DOHH2 (cell line): ENCODE results near the gene MROH9.

Experiments
- H3F3A ChIP-seq: fragments of 200-600 bp; sonication (generic), shearing (Covaris generic); 2 replicates; pipeline ENCODE4 v1.6.0; 2016; ENCODE audit warnings: antibody characterized with exemption, mild to moderate bottlenecking; ENCODE audit not compliant: control insufficient read depth, insufficient read depth
- H3K27ac ChIP-seq: fragments of 200-600 bp; sonication (generic); 2 replicates; pipeline ENCODE4 v1.5.1; 2014; ENCODE audit warnings: low read depth, mild to moderate bottlenecking, low read length, moderate library complexity
- H3K27me3 ChIP-seq: fragments of 200-600 bp; sonication (generic); 2 replicates; pipeline ENCODE4 v1.6.1; 2014; ENCODE audit warnings: mild to moderate bottlenecking, low read length, mixed read lengths; ENCODE audit not compliant: control insufficient read depth
- H3K36me3 ChIP-seq: fragments of 200-600 bp; sonication (generic); 2 replicates; pipeline ENCODE4 v1.6.1; 2014; ENCODE audit warnings: mild to moderate bottlenecking, low read length, moderate library complexity, mixed read lengths; ENCODE audit not compliant: control insufficient read depth
- H3K4me1 ChIP-seq: fragments of 200-600 bp; sonication (generic); 2 replicates; pipeline ENCODE4 v1.6.1; 2014; ENCODE audit warnings: mild to moderate bottlenecking, low read length, mixed read lengths; ENCODE audit not compliant: control insufficient read depth
- H3K4me2 ChIP-seq: fragments of 200-600 bp; sonication (generic); 2 replicates; pipeline ENCODE4 v1.6.0; 2014; ENCODE audit warnings: mild to moderate bottlenecking, low read length, moderate library complexity
- H3K4me3 ChIP-seq: fragments of 200-600 bp; sonication (generic); 2 replicates; pipeline ENCODE4 v1.5.1; 2014; ENCODE audit warnings: mild to moderate bottlenecking, low read length, mixed read lengths
- H3K79me2 ChIP-seq: fragments of 200-600 bp; sonication (generic); 2 replicates; pipeline ENCODE4 v1.6.1; 2014; ENCODE audit warnings: mild to moderate bottlenecking, low read length, mixed read lengths; ENCODE audit not compliant: control insufficient read depth
- H3K9me2 ChIP-seq: fragments of 200-600 bp; sonication (generic); replicated peaks from 2 replicates; pipeline ENCODE4 v1.6.1; 2014; ENCODE audit warnings: mild to moderate bottlenecking, low read length, mixed read lengths; ENCODE audit not compliant: control insufficient read depth
- H3K9me3 ChIP-seq: fragments of 200-600 bp; sonication (generic); 2 replicates; pipeline ENCODE4 v1.6.1; 2014; ENCODE audit warnings: antibody characterized with exemption, low read length, mixed read lengths; ENCODE audit not compliant: control insufficient read depth, insufficient read depth
- H4K20me1 ChIP-seq: fragments of 200-600 bp; sonication (generic); 2 replicates; pipeline ENCODE4 v1.6.0; 2014; ENCODE audit warnings: low read depth, mild to moderate bottlenecking, antibody characterized with exemption, low read length, moderate library complexity; ENCODE audit not compliant: control insufficient read depth, insufficient read depth
- EZH2phosphoT487 ChIP-seq: fragments of 200-600 bp; sonication (generic); IDR thresholded peaks from 2 replicates; pipeline ENCODE4 v1.6.1; 2017; ENCODE audit warnings: borderline replicate concordance, mild to moderate bottlenecking, antibody characterized with exemption, low read length, moderate library complexity, mixed read lengths
- TF ChIP-seq, protein P1 (sequence below): fragments of 200-600 bp; sonication (generic); IDR thresholded peaks from one replicate; pipeline ENCODE4 v1.5.1; 2014; ENCODE audit warnings: antibody characterized with exemption, mild to moderate bottlenecking, low read depth, low read length; ENCODE audit not compliant: poor library complexity, severe bottlenecking

The MROH9 gene

GRCh38 chr1:170931650-170932049, 3.7 kb upstream of the MROH9 start:
- Histone ChIP-seq H3K36me3 (no peaks in the 10 kb centered on the region), H3K27ac (no peak overlapping the region), H3K27me3 (no peaks in the 10 kb centered on the region; the same call in 1 of the 2 replicates), H3K4me2 (no peak overlapping the region), H3K4me1 (peaks cover 4% of the 10 kb centered on the region; the same call in 1 of the 2 replicates), H3F3A (no peaks in the 10 kb centered on the region), H3K79me2 (no peaks in the 10 kb centered on the region), H4K20me1 (no peaks in the 10 kb centered on the region), H3K9me3 (no peaks in the 10 kb centered on the region), H3K9me2 (no peaks in the 10 kb centered on the region), H3K4me3 (no peak overlapping the region)
- TF ChIP-seq, protein P1, sequence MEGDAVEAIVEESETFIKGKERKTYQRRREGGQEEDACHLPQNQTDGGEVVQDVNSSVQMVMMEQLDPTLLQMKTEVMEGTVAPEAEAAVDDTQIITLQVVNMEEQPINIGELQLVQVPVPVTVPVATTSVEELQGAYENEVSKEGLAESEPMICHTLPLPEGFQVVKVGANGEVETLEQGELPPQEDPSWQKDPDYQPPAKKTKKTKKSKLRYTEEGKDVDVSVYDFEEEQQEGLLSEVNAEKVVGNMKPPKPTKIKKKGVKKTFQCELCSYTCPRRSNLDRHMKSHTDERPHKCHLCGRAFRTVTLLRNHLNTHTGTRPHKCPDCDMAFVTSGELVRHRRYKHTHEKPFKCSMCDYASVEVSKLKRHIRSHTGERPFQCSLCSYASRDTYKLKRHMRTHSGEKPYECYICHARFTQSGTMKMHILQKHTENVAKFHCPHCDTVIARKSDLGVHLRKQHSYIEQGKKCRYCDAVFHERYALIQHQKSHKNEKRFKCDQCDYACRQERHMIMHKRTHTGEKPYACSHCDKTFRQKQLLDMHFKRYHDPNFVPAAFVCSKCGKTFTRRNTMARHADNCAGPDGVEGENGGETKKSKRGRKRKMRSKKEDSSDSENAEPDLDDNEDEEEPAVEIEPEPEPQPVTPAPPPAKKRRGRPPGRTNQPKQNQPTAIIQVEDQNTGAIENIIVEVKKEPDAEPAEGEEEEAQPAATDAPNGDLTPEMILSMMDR = no peak
- TF ChIP-seq EZH2phosphoT487 = no peak

- TF ChIP-seq EZH2phosphoT487 = no peak
- TF ChIP-seq, protein P1 = no peak
- Histone ChIP-seq H3K4me3 (no peak overlapping the region), H3K4me2 (no peak overlapping the region), H3F3A (no peaks in the 10 kb centered on the region), H4K20me1 (no peaks in the 10 kb centered on the region), H3K9me3 (no peaks in the 10 kb centered on the region), H3K4me1 (peaks cover 4% of the 10 kb centered on the region; the same call in 1 of the 2 replicates), H3K79me2 (no peaks in the 10 kb centered on the region), H3K36me3 (no peaks in the 10 kb centered on the region), H3K9me2 (no peaks in the 10 kb centered on the region), H3K27ac (no peak overlapping the region), H3K27me3 (no peaks in the 10 kb centered on the region; the same call in 1 of the 2 replicates)
Measured at GRCh38 chr1:170932236-170932635, 3.1 kb upstream of the MROH9 start.

GRCh38 chr1:170938281-170938680, 2.9 kb downstream of the MROH9 start:
- no peaks in the 10 kb centered on the region for H3K79me2 ChIP-seq
- H3K27me3 ChIP-seq = peaks cover 3% of the 10 kb centered on the region; the same call in 1 of the 2 replicates
- TF ChIP-seq, protein P1 = no peak
- no peak for TF ChIP-seq EZH2phosphoT487
- H3K4me3 ChIP-seq = no peak overlapping the region
- H3K4me1 ChIP-seq = no peaks in the 10 kb centered on the region
- no peak overlapping the region for H3K27ac ChIP-seq
- H3K9me2 ChIP-seq = no peaks in the 10 kb centered on the region
- no peaks in the 10 kb centered on the region; the same call in 1 of the 2 replicates for H3K9me3 ChIP-seq
- no peak overlapping the region for H3K4me2 ChIP-seq
- H4K20me1 ChIP-seq = no peaks in the 10 kb centered on the region
- no peaks in the 10 kb centered on the region for H3F3A ChIP-seq
- H3K36me3 ChIP-seq = no peaks in the 10 kb centered on the region
